ENCODE data around the gene MAP3K6.

The MAP3K6 gene

DNA sequence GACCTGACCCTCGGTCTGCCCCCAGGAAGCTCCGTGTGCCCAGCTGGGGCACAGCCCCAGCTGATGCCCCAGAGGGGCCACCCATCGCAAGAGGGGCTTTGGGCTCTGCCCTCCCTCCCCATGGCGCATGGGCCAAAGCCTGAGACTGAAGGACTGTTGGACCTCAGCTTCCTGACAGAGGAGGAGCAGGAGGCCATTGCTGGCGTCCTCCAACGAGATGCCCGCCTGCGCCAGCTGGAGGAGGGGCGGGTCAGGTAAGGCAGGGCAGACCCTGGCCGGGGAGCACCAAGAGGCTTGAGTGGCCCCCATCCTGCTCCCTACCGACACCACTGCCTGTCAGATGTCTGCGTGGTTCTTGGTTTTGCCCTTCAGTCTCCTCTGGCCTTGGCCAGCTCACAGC, 21.5 kb downstream of the MAP3K6 start:
- Histone ChIP-seq H3K4me3 (ENCODE audit: insufficient read depth, low read length, poor library complexity, severe bottlenecking) (no peak overlapping the region), H3K9me2 (replicated peaks; ENCODE audit: insufficient read depth, low read length) (no peaks in the 10 kb centered on the region), H3K27me3 (ENCODE audit: low read length) (no peaks in the 10 kb centered on the region), H3K27ac (ENCODE audit: low read depth, low read length) (no peak overlapping the region), H3F3A (ENCODE audit: insufficient read depth) (peaks cover 21% of the 10 kb centered on the region), H3K79me2 (ENCODE audit: insufficient read depth, low read length) (peaks cover 5% of the 10 kb centered on the region; the same call in 1 of the 2 replicates), H3K4me2 (ENCODE audit: low read depth, low read length, poor library complexity, severe bottlenecking) (no peak overlapping the region), H3K9ac (ENCODE audit: low read length) (no peak overlapping the region), H4K20me1 (ENCODE audit: low read depth, low read length) (no peaks in the 10 kb centered on the region), H3K36me3 (ENCODE audit: low read length) (no peaks in the 10 kb centered on the region), H2AFZ (ENCODE audit: low read depth, low read length, severe bottlenecking) (no peak overlapping the region), H3K9me3 (ENCODE audit: insufficient read depth, low read length) (no peaks in the 10 kb centered on the region)
- TF ChIP-seq, protein P1, sequence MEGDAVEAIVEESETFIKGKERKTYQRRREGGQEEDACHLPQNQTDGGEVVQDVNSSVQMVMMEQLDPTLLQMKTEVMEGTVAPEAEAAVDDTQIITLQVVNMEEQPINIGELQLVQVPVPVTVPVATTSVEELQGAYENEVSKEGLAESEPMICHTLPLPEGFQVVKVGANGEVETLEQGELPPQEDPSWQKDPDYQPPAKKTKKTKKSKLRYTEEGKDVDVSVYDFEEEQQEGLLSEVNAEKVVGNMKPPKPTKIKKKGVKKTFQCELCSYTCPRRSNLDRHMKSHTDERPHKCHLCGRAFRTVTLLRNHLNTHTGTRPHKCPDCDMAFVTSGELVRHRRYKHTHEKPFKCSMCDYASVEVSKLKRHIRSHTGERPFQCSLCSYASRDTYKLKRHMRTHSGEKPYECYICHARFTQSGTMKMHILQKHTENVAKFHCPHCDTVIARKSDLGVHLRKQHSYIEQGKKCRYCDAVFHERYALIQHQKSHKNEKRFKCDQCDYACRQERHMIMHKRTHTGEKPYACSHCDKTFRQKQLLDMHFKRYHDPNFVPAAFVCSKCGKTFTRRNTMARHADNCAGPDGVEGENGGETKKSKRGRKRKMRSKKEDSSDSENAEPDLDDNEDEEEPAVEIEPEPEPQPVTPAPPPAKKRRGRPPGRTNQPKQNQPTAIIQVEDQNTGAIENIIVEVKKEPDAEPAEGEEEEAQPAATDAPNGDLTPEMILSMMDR (IDR thresholded peaks at IDR 0.05; ENCODE audit: insufficient read depth, low read length, poor library complexity, severe bottlenecking): no peak
- TF ChIP-seq EZH2phosphoT487 (conservative IDR thresholded peaks at IDR 0.05; ENCODE audit: low read length): no peak

DNA sequence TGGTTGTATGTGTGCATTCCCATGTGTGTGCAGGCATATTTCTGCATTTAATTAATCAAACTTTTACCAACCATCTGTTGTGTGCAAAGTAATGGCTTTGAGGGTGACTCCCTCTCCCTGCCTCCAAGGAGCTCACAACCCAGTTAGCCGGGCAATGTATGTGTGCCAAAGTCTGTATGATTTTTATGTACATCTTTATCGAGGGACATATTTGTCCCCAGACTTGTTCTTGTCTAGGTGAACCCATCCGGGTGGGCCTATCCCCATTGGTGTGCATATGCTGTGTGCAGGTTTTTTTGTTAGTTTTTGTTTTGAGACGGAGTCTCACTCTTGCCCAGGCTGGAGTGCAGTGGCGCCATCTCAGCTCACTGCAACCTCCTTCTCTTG, 23.1 kb downstream of the MAP3K6 start:
- Histone ChIP-seq H3K9me3 (ENCODE audit: insufficient read depth, low read length) (no peaks in the 10 kb centered on the region), H3K79me2 (ENCODE audit: insufficient read depth, low read length) (peaks cover 5% of the 10 kb centered on the region; the same call in 1 of the 2 replicates), H3K4me3 (ENCODE audit: insufficient read depth, low read length, poor library complexity, severe bottlenecking) (peak overlapping the region; percentile 95), H3F3A (ENCODE audit: insufficient read depth) (peaks cover 21% of the 10 kb centered on the region), H3K27ac (ENCODE audit: low read depth, low read length) (peak overlapping the region; percentile 91), H4K20me1 (ENCODE audit: low read depth, low read length) (no peaks in the 10 kb centered on the region), H3K9ac (ENCODE audit: low read length) (peak overlapping the region; percentile 95), H3K4me2 (ENCODE audit: low read depth, low read length, poor library complexity, severe bottlenecking) (peak overlapping the region; percentile 95), H3K27me3 (ENCODE audit: low read length) (no peaks in the 10 kb centered on the region), H2AFZ (ENCODE audit: low read depth, low read length, severe bottlenecking) (peak overlapping the region; percentile 35), H3K36me3 (ENCODE audit: low read length) (no peaks in the 10 kb centered on the region), H3K9me2 (replicated peaks; ENCODE audit: insufficient read depth, low read length) (no peaks in the 10 kb centered on the region)
- no peak for TF ChIP-seq EZH2phosphoT487 (conservative IDR thresholded peaks at IDR 0.05; ENCODE audit: low read length)
- TF ChIP-seq, protein P1 (IDR thresholded peaks at IDR 0.05; ENCODE audit: insufficient read depth, low read length, poor library complexity, severe bottlenecking): no peak

DNA sequence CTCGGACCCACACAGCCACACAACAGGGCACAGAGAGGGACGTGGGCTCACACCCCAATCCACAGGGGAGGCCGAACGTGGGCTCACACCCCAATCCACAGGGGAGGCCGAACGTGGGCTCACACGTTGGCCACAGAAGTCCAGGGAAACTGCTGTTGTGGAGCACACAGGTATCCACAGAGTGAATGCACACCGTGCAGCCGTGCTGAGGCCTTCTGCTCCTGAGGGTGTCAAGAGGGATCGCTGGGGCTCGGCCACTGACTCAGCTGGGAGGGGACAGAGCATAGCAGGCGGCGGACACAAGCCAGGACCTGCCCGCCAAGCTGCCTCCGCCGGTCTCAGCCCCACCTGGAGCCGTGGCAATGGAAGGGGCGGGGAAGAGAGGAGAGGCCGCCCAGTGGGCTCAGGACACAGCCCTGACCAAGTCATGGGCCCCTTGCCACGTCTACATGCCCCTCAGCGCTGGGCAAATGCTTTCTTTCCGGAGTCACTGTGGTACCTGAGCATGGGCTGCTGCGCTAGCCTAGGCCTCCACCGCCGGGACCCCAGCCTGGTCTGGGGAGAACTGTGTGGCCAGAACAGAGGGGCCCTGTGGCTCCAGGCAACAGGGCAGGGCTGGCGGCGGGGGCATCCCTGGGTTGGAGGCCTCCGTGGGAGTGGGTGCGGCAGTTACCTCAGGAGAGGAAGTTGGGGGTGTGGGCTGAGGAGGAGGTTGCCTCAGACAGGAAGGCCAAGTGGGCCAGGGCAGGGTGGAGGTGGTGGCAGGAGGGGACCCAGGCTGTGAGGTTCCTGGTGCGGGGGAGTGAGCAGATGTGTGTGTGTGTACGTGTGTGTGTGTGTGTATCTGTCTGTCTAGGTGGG, 23.8 kb downstream of the MAP3K6 start:
- Histone ChIP-seq H4K20me1 (ENCODE audit: low read depth, low read length) (no peaks in the 10 kb centered on the region), H3K9ac (ENCODE audit: low read length) (peak overlapping the region; percentile 95), H3K79me2 (ENCODE audit: insufficient read depth, low read length) (peaks cover 5% of the 10 kb centered on the region; the same call in 1 of the 2 replicates), H3K9me3 (ENCODE audit: insufficient read depth, low read length) (no peaks in the 10 kb centered on the region), H3K9me2 (replicated peaks; ENCODE audit: insufficient read depth, low read length) (no peaks in the 10 kb centered on the region), H2AFZ (ENCODE audit: low read depth, low read length, severe bottlenecking) (peak overlapping the region; percentile 35), H3K27ac (ENCODE audit: low read depth, low read length) (peak overlapping the region; percentile 91), H3F3A (ENCODE audit: insufficient read depth) (peaks cover 21% of the 10 kb centered on the region), H3K4me3 (ENCODE audit: insufficient read depth, low read length, poor library complexity, severe bottlenecking) (peak overlapping the region; percentile 95), H3K27me3 (ENCODE audit: low read length) (no peaks in the 10 kb centered on the region), H3K36me3 (ENCODE audit: low read length) (no peaks in the 10 kb centered on the region), H3K4me2 (ENCODE audit: low read depth, low read length, poor library complexity, severe bottlenecking) (peak overlapping the region; percentile 95)
- no peak for TF ChIP-seq EZH2phosphoT487 (conservative IDR thresholded peaks at IDR 0.05; ENCODE audit: low read length)
- TF ChIP-seq, protein P1 (IDR thresholded peaks at IDR 0.05; ENCODE audit: insufficient read depth, low read length, poor library complexity, severe bottlenecking): no peak

Data from SU-DHL-6 (cell line).